ENCODE measurements around the gene ATN1. TPM values are rescaled to one million over a fixed set of nuclear protein-coding genes. Genes with fewer than 3 reads are reported as not detected.

ATN1 gene
- total and polyA plus RNA-seq, 9 of the 15 experiments (the other 6 are each of a cell fraction or from before 2014, with no cell fraction given): 0.15 to 49.8 (median 2.7) TPM

DNA sequence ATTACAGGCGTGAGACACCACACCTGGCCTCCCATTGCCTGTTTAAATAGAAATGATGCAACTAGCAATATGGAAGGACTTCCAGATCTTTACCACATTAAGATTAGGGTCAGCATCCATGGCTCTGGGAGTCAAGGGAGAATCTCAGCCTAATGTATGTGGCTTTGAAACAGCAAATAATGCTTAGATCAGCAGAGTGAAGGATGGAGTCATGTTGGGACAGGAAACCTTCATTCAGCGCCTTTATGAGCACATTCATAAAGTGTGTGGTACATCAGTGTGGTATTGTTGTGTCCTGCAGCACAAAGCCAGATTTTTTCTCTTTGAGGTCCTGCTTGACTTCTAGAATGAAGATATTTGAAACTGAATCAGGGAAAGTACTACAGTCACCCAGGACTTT lies 39.4 kb upstream of the ATN1 start:
- ChIA-PET CTCF (ENCODE audit: low intra/inter-chr PET ratio) (no interaction called here), POLR2A (interaction anchor here (0.6 to 1.4 kb wide), 2 partner anchors 15 to 20 kb away, joined by 3 to 5 read pairs; partner anchors contain the start of gene SPSB2)
- no peak overlapping the region for H3K4me3 ChIP-seq
- H3K9me1 ChIP-seq (ENCODE audit: control insufficient read depth, insufficient read depth, low read length): no peaks in the 10 kb centered on the region
- no peaks in the 10 kb centered on the region for H3K9me3 ChIP-seq (replicated peaks; ENCODE audit: control insufficient read depth, insufficient read depth, low read depth, low read length)
- no peak overlapping the region for H3K9ac ChIP-seq (ENCODE audit: insufficient read depth in 1 of 2, low read depth in 2 of 2, low read length in 2 of 2)
- H3K27ac ChIP-seq (ENCODE audit: extremely low read depth, low read depth, low read length): no peak overlapping the region
- peaks cover 14% of the 10 kb centered on the region; the same call in 1 of the 3 replicates for H3K36me3 ChIP-seq (ENCODE audit: control insufficient read depth, insufficient read depth, low read length)
- in situ Hi-C loops (cut with MboI) (no loop called here), intact Hi-C loops (cut with micrococcal nuclease) (no loop called here)
- DNase-seq (ENCODE audit: extremely low read depth in 1 of 4, low spot score in 3 of 4) (no peak), ATAC-seq (no peak), FAIRE-seq (no peak)
- no peak overlapping the region for H2AFZ ChIP-seq (ENCODE audit: low read depth, low read length)
- H3K4me2 ChIP-seq (ENCODE audit: insufficient read depth, low read length): no peak overlapping the region
- peaks cover 12 to 23% of the 10 kb centered on the region in 2 experiments; a peak in 4 of 5 replicates for H3K4me1 ChIP-seq (replicated peaks in 1 of 2; ENCODE audit: control insufficient read depth in 2 of 2, insufficient read depth in 2 of 2, low read length in 2 of 2)
- 88% methylated on average over 2 of the region's 2 CpGs for WGBS (ENCODE audit: insufficient coverage, low coverage, missing lambda C conversion rate)
- BruUV-seq (replicated peaks): no TSS peak
- H3K79me2 ChIP-seq (ENCODE audit: control insufficient read depth, insufficient read depth, low read length): 0 out of 3 replicates have a peak, but pooled peaks cover 2% of the 10 kb centered on the region
- H4K20me1 ChIP-seq (replicated peaks; ENCODE audit: control insufficient read depth, insufficient read depth, low read length): no peaks in the 10 kb centered on the region
- no peaks in the 10 kb centered on the region for H3K27me3 ChIP-seq (ENCODE audit: control insufficient read depth in 2 of 2, insufficient read depth in 2 of 2, low read length in 2 of 2)
- TF ChIP-seq, protein P1, sequence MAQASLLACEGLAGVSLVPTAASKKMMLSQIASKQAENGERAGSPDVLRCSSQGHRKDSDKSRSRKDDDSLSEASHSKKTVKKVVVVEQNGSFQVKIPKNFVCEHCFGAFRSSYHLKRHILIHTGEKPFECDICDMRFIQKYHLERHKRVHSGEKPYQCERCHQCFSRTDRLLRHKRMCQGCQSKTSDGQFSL (CRISPR knock-in tag; IDR thresholded peaks at IDR 0.05): no peak
- TF ChIP-seq, protein P1 (tag; IDR thresholded peaks at IDR 0.05): no peak
- TF ChIP-seq PRMT5 (CRISPR knock-in tag; IDR thresholded peaks at IDR 0.05) (no peak), HMBOX1 (IDR thresholded peaks at IDR 0.05) (no peak), PATZ1 (CRISPR knock-in tag; IDR thresholded peaks at IDR 0.05; ENCODE audit: borderline replicate concordance) (no peak), NR3C1 (CRISPR knock-in tag; IDR thresholded peaks at IDR 0.05) (no peak), UBTF (IDR thresholded peaks at IDR 0.05; ENCODE audit: borderline replicate concordance in 1 of 2, low read depth in 2 of 2, low read length in 2 of 2) (no peak), ZNF23 (CRISPR knock-in tag; IDR thresholded peaks at IDR 0.05) (no peak), ZC3H8 (IDR thresholded peaks at IDR 0.05) (no peak), ZNF24 (IDR thresholded peaks at IDR 0.05) (no peak), ZNF316 (IDR thresholded peaks at IDR 0.05) (peak; percentile 57; the same call in 1 of the 2 replicates), GATAD2B (IDR thresholded peaks at IDR 0.05; ENCODE audit: borderline replicate concordance) (no peak), MAFF (IDR thresholded peaks at IDR 0.05; ENCODE audit: low read length) (peak; percentile 32; the same call in 1 of the 2 replicates)
- TF ChIP-seq, protein P2, sequence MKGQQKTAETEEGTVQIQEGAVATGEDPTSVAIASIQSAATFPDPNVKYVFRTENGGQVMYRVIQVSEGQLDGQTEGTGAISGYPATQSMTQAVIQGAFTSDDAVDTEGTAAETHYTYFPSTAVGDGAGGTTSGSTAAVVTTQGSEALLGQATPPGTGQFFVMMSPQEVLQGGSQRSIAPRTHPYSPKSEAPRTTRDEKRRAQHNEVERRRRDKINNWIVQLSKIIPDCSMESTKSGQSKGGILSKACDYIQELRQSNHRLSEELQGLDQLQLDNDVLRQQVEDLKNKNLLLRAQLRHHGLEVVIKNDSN (CRISPR knock-in tag; IDR thresholded peaks at IDR 0.05): no peak
- TF ChIP-seq, protein P3, sequence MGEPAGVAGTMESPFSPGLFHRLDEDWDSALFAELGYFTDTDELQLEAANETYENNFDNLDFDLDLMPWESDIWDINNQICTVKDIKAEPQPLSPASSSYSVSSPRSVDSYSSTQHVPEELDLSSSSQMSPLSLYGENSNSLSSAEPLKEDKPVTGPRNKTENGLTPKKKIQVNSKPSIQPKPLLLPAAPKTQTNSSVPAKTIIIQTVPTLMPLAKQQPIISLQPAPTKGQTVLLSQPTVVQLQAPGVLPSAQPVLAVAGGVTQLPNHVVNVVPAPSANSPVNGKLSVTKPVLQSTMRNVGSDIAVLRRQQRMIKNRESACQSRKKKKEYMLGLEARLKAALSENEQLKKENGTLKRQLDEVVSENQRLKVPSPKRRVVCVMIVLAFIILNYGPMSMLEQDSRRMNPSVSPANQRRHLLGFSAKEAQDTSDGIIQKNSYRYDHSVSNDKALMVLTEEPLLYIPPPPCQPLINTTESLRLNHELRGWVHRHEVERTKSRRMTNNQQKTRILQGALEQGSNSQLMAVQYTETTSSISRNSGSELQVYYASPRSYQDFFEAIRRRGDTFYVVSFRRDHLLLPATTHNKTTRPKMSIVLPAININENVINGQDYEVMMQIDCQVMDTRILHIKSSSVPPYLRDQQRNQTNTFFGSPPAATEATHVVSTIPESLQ (CRISPR knock-in tag; IDR thresholded peaks at IDR 0.05): no peak

Measured in K562 (cell line).